DND-41 (cell line): ENCODE data around the gene NTSR1.

Experiments
- EZH2 ChIP-seq: IDR thresholded peaks from 3 replicates; pipeline ENCODE4 v1.6.1; 2012; ENCODE audit warnings: borderline replicate concordance, low read depth, mild to moderate bottlenecking, moderate library complexity, low read length, inconsistent platforms; ENCODE audit not compliant: severe bottlenecking
- TF ChIP-seq, protein P1 (sequence below): IDR thresholded peaks from 2 replicates; pipeline ENCODE4 v1.5.1; 2012; ENCODE audit warnings: borderline replicate concordance, low read length, moderate library complexity, mild to moderate bottlenecking; ENCODE audit not compliant: poor library complexity, severe bottlenecking; ENCODE audit errors: extremely low read depth

DNA sequence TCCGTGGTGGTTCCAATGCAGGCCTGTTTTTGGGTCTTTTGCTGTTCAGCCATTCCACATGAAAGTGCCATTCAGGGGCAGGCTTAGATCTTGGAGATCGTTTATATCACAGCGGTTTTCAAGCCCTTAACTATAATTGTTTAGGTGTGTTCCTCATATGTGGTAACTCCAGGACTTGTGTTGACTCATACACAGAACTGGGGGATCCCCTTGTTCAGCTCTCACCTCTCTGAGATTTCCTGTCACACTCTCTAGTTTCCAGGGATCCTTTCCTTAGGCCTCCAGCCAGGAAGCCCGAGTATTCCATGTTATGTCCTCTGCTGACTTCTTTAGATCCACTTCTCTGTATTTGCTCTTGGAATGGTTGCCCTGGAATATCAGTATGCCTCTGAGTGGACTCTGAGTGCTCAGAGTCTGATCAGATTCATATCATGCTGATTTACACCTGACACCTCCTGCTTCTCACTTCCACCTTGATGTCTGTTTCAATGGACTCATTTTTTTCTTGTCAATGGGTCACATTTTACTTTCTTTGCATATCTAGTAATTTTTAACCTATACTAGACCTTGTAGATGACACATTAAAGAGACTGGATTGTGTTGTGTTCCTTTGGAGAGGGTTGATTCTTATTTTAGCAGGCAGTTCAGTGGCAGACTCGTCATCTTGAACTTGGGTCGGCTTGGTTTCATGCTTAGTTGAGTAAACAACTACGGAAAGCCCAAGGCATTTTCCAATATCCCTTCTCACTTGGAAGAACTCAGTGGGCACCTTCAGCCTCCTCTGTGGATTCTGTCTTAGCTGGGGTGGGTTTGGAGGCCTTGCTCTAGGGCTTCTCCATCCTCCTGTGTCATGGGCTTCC lies 13.1 kb downstream of the NTSR1 start:
- TF ChIP-seq, protein P1, sequence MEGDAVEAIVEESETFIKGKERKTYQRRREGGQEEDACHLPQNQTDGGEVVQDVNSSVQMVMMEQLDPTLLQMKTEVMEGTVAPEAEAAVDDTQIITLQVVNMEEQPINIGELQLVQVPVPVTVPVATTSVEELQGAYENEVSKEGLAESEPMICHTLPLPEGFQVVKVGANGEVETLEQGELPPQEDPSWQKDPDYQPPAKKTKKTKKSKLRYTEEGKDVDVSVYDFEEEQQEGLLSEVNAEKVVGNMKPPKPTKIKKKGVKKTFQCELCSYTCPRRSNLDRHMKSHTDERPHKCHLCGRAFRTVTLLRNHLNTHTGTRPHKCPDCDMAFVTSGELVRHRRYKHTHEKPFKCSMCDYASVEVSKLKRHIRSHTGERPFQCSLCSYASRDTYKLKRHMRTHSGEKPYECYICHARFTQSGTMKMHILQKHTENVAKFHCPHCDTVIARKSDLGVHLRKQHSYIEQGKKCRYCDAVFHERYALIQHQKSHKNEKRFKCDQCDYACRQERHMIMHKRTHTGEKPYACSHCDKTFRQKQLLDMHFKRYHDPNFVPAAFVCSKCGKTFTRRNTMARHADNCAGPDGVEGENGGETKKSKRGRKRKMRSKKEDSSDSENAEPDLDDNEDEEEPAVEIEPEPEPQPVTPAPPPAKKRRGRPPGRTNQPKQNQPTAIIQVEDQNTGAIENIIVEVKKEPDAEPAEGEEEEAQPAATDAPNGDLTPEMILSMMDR: no peak
- no peak for TF ChIP-seq EZH2
